Measurements from ENCODE around the gene BTNL9. TPM values are rescaled to one million over a fixed set of nuclear protein-coding genes. Genes with fewer than 3 reads are reported as not detected.
A peak's percentile ranks its signal among the peaks of the same experiment; 100 is the strongest.

Gene BTNL9
- total and polyA plus RNA-seq, 3 donors from 2014 or later, result 8.9 to 28.4 (median 19.0) TPM

DNA sequence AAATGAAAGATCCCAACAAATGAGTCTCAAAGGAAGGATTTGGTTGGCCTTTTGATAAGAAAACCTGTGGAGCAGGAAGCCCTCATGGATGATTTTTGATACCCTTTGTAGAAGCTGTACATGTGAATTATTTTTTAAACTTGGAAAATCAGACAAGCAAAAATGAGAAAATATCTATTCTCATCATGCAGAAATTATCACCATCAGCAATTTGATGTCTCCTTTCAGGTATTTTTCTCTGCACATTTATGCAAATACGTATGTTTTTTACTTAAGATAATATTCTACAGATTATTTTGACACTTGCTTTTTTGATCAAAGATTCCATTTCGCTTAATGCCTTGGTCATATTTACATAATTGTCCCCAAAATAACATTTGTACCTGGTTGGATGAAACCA lies 7.2 kb downstream of the BTNL9 start:
- intact Hi-C loops (cut with DNase I; ENCODE audit: low total_unique reads), result no loop called here
- TF ChIP-seq, protein P1, sequence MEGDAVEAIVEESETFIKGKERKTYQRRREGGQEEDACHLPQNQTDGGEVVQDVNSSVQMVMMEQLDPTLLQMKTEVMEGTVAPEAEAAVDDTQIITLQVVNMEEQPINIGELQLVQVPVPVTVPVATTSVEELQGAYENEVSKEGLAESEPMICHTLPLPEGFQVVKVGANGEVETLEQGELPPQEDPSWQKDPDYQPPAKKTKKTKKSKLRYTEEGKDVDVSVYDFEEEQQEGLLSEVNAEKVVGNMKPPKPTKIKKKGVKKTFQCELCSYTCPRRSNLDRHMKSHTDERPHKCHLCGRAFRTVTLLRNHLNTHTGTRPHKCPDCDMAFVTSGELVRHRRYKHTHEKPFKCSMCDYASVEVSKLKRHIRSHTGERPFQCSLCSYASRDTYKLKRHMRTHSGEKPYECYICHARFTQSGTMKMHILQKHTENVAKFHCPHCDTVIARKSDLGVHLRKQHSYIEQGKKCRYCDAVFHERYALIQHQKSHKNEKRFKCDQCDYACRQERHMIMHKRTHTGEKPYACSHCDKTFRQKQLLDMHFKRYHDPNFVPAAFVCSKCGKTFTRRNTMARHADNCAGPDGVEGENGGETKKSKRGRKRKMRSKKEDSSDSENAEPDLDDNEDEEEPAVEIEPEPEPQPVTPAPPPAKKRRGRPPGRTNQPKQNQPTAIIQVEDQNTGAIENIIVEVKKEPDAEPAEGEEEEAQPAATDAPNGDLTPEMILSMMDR (IDR thresholded peaks at IDR 0.05), result no peak
- no peak for TF ChIP-seq POLR2A (IDR thresholded peaks at IDR 0.05)
- Histone ChIP-seq H3K27me3 (no peaks in the 10 kb centered on the region), H3K4me3 (no peak overlapping the region), H3K36me3 (ENCODE audit: low read depth, missing control alignments) (no peaks in the 10 kb centered on the region), H3K4me1 (no peaks in the 10 kb centered on the region), H3K9me3 (no peaks in the 10 kb centered on the region), H3K27ac (no peak overlapping the region)
- 87 to 90% methylated on average over 2 of the region's 2 CpGs for WGBS, 2 donors
- DNase-seq, result no peak

DNA sequence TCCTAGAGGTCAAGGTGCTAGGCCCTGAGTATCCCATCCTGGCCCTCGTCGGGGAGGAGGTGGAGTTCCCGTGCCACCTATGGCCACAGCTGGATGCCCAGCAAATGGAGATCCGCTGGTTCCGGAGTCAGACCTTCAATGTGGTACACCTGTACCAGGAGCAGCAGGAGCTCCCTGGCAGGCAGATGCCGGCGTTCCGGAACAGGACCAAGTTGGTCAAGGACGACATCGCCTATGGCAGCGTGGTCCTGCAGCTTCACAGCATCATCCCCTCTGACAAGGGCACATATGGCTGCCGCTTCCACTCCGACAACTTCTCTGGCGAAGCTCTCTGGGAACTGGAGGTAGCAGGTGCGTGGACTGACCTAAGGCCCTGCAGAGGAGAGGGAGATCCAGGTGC lies 7.9 kb downstream of the BTNL9 start:
- Histone ChIP-seq H3K27me3 (no peaks in the 10 kb centered on the region), H3K9me3 (no peaks in the 10 kb centered on the region), H3K4me1 (no peaks in the 10 kb centered on the region), H3K27ac (no peak overlapping the region), H3K4me3 (no peak overlapping the region), H3K36me3 (ENCODE audit: low read depth, missing control alignments) (no peaks in the 10 kb centered on the region)
- no peak for TF ChIP-seq POLR2A (IDR thresholded peaks at IDR 0.05)
- TF ChIP-seq, protein P1 (IDR thresholded peaks at IDR 0.05), result no peak
- DNase-seq, result no peak
- intact Hi-C loops (cut with DNase I; ENCODE audit: low total_unique reads), result no loop called here
- WGBS, 2 donors, result 94 to 96% methylated on average over 13 to 15 of the region's 15 CpGs

DNA sequence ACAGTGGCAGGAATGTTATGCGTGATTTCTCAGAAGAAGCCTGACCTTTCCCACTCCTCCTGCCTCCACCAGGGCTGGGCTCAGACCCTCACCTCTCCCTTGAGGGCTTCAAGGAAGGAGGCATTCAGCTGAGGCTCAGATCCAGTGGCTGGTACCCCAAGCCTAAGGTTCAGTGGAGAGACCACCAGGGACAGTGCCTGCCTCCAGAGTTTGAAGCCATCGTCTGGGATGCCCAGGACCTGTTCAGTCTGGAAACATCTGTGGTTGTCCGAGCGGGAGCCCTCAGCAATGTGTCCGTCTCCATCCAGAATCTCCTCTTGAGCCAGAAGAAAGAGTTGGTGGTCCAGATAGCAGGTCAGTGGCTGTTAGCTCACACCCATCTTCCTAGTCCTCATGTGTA lies 9.9 kb downstream of the BTNL9 start:
- intact Hi-C loops (cut with DNase I; ENCODE audit: low total_unique reads), result no loop called here
- no peak for TF ChIP-seq POLR2A (IDR thresholded peaks at IDR 0.05)
- TF ChIP-seq, protein P1 (IDR thresholded peaks at IDR 0.05), result no peak
- Histone ChIP-seq H3K36me3 (ENCODE audit: low read depth, missing control alignments) (no peaks in the 10 kb centered on the region), H3K9me3 (no peaks in the 10 kb centered on the region), H3K27me3 (no peaks in the 10 kb centered on the region), H3K4me1 (no peaks in the 10 kb centered on the region), H3K4me3 (no peak overlapping the region), H3K27ac (no peak overlapping the region)
- DNase-seq, result no peak
- WGBS, 2 donors, result 89 to 95% methylated on average over 5 of the region's 5 CpGs

DNA sequence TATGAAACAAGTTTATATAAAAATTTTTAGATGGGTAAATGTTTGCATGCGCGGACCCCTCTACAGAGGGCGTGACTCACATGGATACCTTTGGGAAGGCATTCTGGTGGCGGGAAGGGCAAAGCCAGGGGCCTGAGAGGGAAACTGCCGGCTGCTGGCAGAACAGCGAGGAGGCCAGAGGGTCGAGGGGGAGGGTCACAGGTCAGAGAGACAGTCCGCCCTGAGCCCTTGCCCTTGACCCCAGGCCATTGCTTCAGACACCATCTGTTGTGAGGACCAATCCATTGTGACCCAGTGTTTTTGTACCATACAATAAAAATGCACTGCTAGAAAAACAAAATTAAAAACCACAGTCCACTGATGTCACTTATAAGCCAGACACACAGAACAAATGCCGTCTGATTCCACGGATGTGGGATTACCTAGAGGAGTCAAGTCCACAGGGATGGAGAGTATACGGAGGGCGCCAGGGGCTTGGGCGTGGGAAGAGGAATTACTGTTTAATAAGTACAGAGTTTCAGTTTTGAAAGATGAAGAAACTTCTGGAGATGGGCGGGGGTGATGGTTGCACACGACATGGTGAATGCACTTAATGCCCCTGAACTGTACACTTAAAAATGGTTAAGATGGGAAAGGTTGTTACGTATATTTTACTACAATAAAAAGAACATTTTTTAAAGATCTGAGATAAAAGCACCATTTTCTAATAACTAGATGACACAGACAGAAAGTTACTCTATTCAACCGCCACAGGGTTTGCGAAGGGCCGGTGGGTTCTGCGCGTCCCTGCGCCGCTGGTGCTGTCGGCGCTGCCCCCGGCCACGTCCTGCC lies 12.0 kb downstream of the BTNL9 start:
- Histone ChIP-seq H3K4me3 (peak overlapping the region; percentile 38 to 55), H3K27ac (peak overlapping the region in 1 of 2 donors; percentile 69), H3K27me3 (no peaks in the 10 kb centered on the region), H3K36me3 (ENCODE audit: low read depth, missing control alignments) (no peaks in the 10 kb centered on the region), H3K9me3 (no peaks in the 10 kb centered on the region), H3K4me1 (no peaks in the 10 kb centered on the region)
- no peak for DNase-seq
- TF ChIP-seq, protein P1 (IDR thresholded peaks at IDR 0.05), result no peak
- TF ChIP-seq POLR2A (IDR thresholded peaks at IDR 0.05), result no peak
- intact Hi-C loops (cut with DNase I; ENCODE audit: low total_unique reads), result no loop called here
- WGBS, 2 donors, result 14 to 20% methylated on average over 27 of the region's 27 CpGs
